Stimulated activated naive CD4-positive, alpha-beta T cell (primary cell): ENCODE results near the gene EPDR1.
"Not testable (repeated sequence)": the region's sequence is repeated elsewhere in the genome, so short reads cannot be mapped to it uniquely, and the experiment has no call there.

Experiments
- DNase-seq, 6 experiments: peaks; one replicate each; lab custom pipeline; 2025; lab: John Stamatoyannopoulos, UW

EPDR1 gene

DNA sequence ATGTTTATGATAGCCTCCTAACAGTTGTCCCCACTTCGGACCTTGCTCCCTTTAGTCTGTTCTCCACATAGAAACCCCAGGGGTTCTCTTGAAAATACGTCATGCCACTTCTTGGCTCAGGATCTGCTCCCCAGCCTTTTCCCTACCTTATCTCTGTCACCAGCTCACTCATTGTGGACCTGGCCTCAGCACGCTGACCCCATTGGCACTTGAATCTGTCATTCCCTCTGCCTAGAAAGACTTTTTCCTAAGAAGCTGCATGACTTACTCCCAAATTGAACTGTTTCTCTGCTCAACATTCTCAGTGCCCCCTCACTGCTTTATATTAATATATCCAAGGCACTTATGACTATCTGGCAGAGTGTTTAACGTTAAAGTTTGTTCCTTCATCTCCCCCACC lies 8.4 kb downstream of the EPDR1 start:
- no peak for DNase-seq

DNA sequence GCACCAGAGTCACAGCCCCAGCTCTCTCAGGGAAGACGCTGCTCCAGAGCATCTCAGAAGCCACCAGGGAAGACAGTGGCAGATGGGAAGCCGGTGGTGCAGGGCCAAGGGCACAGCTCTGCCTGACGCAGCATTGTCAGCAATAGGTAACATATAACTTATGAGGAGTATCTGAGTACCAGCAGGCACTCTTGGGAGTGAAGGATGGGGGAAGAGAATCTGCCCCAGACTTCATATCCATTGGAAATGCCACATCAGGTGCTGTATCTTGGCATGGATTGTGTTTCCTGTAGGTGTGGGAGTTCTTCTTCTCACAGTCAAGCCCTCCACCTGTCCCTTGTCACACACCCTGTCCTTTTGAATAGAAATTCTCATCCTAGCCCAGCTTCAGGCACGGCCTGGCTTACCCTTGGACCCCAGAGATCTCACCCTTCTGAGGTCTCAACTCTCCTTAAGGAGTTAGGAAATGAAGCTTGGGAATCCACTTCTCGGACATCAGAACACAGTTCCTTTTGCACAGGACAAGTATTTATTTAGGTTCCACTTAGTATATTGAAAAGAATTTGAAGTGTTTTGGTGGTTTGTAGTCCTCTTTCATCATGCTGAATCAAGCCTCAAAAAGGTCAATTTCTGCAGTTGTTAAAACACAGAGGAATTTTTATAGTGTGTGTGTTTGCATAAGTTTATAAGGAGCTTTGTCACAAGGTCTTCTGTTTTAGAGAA lies 9.9 kb downstream of the EPDR1 start:
- no peak for DNase-seq

DNA sequence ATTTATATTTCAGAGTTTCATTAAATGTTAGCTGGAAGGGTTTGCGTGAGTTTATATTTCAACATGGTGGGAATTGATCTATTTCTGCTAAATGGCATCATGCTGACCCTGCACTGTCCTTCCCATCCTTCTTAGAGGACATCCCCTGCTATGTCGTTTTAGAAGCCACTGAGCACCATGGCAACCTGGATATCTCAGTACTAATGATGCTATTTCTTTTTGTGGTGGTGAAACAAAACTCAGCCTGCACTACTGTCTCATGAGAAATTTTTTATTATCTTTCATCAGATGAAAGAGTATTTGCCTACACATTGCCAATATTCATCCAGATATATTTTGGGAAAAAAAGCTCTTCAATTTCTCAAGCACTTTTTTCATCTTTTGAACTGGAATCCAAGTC lies 12.1 kb downstream of the EPDR1 start:
- DNase-seq = no peak

DNA sequence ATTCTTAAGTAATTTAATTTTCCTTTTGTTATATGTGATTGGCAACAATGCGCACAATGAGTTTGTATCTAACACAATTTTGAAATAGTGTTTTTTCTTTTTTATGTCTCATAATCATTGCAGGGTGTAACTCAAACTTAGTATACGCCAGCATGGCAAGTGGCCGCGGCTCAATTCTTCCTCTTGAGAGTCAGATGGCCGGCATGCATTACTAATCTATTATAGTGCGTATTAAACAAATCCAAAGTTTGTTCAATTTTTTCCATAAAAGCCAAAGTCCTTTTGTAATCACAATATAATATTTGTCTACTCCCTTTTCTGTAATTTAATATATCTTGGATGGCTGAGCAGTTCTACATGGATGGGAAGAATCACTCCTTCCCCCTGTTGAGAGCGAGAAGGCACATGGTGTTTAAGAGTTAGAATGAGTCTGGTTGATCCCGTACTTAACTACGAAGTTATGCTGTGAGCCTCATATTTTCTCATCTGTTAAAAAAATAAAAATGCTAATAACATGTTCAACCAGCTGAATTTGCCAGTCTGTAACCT lies 12.7 kb downstream of the EPDR1 start:
- DNase-seq = no peak

DNA sequence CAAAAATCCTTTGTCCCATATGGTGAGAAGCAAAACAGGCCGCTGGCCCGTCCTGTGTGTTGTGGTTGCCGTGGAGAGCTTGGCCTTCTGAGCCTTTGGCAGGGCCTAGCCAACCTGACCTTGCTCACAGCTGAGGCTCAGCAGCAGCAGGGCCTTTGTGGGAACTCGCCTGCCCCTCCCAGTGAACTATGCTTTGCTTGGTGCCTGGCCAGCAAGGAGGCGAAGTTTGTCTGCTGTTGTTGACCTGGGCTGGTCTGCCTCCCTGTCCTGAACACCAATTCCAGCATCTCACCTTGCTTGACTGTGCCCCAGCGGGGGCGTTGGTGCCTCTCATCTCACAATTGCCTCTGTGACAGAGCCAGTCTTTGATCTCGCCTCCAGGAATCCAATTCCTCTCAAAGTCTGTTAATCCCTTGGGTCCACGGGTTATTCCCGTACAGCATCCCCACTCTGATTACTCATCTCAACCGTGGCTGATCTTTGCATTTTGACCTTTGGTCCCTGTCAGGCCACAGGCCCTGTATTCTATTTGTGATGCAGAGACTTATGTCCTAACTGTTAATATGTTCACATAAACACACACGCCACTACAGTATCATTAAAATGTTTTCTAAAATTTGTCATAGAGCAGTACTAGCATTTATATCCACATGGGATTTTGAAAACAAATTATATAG lies 22.6 kb downstream of the EPDR1 start:
- DNase-seq = no peak

DNA sequence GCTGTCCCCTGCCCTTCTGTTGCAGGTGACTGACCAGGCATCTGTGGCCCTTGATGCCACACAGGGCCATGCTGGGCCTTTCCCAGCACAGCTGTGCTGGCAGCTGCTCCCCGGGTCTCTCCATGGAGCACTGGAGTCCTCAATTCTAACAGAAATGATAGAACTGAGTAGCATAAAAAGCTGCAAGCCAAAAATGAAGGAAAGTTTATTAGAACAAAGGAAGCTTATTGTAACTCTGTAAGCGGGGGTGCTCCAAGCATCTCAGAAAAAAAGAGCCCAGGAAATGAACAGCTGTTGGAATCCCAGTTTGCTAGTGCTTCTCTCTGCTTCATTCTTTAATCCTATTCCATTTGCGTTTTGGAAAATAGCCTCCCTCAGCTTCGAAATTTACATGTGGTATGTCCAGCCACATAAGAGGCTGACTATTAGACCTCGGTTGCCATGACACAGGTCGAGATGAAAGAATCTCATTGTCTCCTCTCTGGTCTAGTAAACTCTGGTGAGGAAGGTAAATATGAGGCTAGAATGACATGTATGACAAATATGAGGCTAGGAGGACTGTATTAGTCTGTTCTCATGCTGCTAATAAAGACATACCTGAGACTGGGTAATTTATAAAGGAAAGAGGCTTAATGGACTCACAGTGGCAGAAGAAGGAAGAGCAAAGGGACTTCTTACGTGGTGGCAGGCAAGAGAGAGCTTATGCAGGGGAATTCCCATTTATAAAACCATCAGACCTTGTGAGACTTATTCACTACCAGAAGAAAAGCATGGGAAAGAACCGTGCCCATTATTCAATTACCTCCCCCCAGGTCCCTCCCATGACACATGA lies 23.7 kb downstream of the EPDR1 start:
- no peak for DNase-seq

DNA sequence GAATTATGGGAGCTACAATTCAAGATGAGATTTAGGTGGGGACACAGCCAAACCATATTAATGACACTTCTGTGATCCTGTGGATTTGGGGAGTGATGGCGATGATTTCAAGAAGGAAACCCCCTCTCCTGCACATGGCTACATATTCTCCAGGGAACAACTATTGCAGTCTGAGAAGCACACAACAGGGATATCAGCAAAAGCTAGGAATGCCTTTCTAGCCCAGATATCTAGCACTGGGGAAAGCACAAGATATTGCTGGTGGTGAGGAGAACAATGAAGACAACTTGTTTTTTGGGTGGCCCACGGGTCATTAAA lies 24.3 kb downstream of the EPDR1 start:
- DNase-seq = no peak

DNA sequence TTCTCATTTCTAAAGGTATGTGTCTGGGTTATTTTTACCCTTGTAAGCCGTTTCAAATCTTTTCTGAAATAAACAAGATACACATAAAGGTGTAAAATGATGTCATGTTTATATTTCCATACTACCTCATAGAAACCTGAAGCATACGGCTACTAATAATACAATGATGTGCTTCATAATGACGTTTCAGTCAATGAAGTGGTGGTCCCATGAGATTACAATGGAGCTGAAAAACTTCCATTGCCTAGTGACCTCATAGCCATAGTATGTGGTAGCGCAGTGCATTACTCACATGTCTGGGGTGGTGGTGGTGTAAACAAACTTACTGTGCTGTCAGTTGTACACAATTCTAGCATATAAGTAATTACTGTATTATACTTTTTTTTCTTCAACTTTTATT lies 24.9 kb downstream of the EPDR1 start:
- no peak for DNase-seq

DNA sequence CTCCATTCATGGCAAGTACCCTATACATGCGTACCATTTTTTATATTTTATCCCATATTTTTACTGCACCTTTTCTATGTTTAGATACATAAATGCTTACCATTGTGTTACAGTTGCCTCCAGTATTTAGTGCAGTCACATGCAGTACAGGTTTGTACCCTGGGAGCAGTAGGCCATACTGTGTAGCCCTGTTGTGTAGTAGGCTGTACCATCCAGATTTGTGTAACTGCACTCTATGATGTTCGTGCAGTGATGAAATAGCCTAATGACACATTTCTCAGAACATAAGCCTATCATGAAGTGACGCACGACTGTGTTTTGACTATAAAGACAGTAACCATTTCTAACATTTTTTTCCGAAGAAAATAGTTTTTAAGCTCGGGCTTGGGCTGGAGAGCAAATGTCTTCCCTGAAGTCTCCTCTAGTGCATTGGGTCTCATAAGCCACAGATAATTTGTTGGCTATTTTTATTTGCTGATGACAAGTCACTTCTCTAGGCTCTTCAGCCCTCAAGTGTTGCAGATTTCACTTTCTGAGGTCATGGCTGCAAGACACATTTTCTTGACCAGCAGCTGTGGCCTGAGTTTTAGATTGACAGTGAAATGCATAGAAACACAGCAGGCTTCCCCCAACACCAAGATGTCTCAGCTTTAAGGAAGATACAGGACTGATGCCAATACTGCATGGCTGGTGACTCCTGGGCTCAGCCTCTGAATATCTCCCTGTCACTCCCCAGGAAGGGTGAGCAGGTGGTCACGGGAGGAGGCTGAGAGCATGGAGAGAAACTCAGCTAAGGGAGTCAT lies 26.9 kb downstream of the EPDR1 start:
- no peak for DNase-seq

DNA sequence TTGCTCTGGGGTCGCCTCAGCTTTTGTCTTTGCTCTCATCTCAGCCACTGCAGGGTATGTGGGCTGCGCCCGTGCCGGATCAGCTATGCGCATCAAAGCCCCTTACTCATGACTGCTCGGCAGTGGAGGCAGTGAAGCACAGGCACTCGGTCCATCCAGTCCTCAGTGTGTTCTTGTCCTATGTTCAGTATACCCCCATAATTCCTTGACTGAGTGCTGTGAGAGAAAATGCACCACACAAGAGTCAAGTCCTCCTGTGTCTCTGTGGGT lies 27.4 kb downstream of the EPDR1 start:
- DNase-seq = no peak

DNA sequence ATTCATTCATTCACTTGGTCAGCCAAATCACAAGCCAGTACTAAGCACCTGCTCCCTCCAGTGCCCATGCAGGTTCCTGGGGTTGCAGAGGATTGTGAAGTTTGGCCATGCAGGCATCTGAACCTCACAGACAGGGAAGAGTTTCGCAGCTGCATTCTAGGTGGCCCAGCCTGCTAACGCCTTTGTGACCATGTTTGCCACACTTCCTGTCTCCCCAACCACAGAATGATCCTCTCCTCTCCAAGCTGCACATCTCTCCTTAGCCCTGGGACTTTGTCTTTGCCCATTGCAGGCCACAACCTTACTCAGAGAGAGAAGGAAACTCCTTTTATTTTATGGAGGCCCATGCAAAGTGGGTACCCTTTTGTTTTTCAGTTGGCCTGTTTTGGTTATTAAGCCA lies 31.8 kb downstream of the EPDR1 start:
- DNase-seq = no peak

DNA sequence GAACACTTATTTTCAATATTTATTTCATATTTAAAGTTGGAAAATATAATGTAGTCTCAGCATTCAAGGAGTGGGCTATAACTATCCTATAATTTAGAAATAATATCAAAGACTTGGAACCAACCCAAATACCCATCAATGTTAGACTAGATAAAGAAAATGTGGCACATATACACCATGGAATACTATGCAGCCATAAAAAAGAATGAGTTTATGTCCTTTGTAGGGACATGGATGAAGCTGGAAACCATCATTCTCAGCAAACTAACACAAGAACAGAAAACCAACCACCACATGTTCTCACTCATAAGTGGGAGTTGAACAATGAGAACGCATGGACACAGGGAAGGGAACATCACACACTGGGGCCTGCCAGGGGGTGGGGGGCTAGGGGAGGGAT lies 33.8 kb downstream of the EPDR1 start:
- not testable (repeated sequence) for DNase-seq

DNA sequence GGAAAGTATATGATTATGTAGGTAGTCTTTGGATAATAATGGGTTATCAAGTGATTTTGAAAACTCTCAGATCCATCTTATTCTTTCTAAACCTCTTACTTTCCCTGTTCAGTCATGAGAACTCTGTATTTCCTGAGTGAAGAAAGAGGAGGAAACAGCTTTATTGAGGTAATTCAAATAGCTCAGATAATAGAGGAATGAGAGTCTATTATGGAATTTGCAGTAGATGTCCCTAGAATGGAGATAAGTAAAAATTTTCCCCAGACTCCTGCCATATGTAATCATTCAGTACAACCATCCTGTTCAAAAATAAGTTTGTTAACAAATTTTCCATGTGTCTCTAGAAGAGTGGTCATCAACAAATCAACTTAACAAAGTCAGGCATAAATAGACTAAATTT lies 36.4 kb downstream of the EPDR1 start:
- no peak for DNase-seq

DNA sequence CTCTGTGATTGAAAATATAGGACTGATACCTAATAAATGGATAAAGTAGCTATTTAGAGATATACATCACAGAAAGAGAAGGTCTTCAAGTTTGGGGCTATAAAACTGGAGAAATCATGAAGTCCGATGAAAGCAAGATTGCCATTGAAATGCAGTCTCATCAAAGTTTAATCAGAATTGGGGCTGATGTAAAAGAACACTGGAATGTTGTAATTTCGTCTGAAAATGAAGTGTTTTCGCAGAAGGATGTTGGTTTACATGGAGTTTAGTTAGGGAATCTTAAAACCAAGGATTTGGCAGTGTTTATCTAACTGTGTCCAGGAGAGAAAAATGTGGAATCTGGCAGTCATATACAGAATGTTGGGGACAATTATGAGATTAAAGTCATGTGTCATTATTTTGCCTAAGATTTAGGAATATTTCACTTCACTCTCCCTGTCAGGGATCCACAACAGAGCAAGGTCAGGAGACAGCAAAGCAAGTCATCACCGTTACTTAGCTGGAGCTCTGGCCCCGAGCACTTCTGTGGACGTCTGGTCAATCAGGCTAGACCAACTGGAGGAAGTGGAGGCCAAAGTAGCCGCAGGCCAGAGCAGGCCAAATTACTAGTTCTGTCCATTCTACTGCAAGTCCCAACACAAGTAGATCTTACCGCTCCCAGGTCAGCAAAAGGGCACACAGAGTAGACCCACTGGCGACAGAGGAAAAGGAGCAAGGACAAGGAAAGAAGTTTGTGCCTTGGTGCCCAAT lies 37.0 kb downstream of the EPDR1 start:
- no peak for DNase-seq

DNA sequence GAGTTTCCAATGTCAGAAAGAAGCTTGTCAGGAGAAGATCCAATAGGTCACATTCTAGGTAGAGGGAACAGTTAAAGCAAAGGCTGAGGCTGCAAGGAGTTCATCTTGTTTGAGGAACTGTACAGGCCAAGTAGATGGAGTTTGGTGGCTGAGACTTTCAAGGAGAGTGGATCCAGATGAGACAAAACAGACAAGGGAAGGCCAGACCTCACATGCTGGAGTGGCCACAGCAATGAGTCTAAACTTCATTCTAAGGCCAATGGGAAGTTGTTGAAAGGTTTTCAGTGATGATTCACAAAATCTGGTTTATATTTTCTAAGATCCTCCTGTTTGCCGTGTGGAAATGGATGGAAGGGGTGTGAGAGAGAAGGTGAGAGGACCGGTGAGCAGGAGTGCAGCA lies 40.0 kb downstream of the EPDR1 start:
- DNase-seq = no peak

DNA sequence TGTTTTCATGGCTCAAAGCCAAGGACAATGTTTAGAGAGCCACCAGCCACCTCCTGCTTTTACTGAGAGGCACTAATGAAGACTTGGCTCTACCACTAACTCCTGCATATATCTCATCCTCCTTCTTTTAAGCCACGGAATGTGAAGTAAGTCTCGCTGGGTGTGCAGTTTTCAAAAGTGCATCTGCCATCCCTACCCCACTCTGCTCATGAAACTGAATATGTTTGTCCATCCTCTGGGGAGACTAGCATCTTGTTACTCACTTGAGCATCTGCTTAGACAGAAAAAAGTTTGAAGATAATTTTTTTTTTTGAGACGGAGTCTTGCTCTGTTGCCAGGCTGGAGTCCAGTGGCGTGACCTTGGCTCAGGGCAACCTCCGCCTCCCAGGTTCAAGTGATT lies 40.8 kb downstream of the EPDR1 start:
- no peak for DNase-seq

DNA sequence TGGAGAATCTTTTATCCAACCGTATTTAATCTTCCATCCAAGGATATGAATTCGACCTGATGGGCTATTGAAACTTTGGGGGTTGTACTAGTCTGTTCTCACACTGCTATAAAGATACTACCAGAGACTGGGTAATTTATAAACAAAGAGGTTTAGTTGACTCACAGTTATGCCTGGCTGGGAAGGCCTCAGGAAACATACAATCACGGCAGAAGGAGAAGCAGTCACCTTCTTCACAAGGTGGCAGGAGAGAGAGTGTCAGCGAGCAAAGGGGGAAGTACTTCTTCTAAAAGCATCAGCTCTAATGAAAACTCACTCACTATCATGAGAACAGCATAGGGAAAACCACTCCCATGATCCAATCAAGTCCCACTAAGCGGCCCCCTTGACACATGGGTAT lies 43.8 kb downstream of the EPDR1 start:
- DNase-seq = no peak

DNA sequence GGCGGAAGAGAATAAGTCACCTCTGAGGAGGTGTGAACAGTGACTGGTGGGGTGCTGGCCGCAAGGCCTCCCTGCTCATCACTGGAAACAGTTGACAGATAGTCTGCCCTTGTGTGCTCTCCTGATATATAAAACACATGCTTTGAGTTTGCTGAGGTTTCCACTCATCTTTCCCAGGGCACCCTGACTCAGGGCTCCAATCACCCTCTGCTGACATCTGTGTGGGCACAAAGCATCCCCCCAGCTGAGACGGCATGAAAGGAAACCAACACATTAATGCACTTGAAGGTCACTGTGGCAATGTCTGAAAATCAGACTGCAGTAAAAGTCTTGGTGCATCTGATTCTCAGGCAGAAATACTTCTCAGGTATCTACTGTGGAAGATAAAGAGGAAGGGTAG lies 49.8 kb downstream of the EPDR1 start:
- DNase-seq = no peak

DNA sequence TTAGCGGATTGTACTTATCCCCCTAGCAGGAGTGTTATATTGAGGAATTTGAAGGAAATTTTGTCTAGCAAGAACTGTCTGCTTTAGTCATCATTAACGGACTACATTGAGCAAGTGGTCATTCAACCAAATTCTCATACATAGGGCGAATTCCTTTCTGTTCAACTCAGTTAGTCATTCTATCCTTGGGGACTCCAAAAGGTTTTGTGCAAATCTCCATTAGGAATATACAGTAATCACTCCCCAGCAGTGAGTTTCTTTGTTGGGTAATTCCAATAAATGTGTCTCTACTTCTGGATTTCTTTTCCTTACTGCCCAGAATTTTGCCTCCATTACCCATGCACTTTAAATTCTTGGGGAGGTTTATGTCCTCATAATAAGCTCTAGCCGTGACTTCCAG lies 51.1 kb downstream of the EPDR1 start:
- no peak for DNase-seq

DNA sequence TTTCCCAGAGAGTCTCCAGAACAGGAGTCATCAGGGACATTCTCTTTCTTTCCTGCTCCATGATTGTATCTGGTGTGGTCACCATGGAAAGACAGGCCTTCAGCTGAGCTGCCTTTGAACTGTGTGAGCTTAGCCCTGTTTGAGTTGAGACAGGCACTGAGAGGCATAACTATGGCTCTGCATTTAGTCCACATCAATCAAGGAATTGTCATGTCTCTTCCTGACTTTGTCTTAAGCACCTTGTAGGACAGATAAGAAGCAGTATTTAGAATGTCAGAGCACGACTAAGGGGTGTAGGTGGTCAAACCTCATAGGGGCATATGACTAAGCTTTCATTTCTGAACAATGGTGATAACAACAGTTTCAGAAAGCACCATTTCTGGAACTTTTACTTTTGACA lies 53.5 kb downstream of the EPDR1 start:
- no peak for DNase-seq

DNA sequence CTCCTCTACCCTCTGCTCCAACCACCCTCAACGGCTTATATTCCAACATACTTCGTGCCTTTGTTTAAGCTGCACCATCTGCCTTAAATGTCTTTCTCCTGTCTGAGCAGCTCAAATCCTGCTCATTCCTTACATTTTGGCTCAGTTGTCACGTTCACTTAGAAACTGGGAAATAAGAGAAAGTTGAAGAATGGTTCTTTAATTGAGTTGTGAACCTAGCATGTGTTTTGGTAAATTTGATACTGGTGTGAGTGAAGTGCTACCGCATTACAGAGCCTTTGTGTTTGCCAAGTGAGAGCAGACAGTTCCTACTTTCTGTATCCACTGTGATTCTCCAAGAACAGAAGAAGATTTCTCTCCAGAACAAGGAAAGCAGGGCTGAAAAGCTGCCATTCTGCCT lies 54.3 kb downstream of the EPDR1 start:
- DNase-seq = no peak

DNA sequence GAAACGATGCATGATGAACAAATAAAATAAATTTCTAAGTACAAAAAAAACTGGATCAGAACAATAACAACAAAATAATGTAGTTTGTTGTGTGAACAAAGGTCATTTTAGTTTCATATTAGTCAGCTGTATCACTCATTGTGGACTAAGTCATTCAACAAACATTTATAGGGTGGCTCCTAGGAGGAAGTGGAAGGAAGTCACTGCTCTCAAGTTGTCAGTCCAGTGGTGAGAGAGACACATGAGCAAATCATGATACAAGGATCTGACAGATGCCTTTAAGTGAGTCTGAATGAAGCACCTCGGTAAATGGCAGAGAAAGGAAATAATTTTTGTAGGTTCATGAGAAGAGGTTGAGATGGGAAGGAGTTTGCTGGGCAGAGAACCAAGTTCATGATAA lies 56.8 kb downstream of the EPDR1 start:
- DNase-seq = no peak
